Activated CD4-positive, CD25-positive, alpha-beta regulatory T cell treated with anti-CD3 and anti-CD28 coated beads, Interleukin-2, amount 50 U/mL, for 16 hours (primary cell): ENCODE results near the gene TOGARAM2.
"Not testable (repeated sequence)": the region's sequence is repeated elsewhere in the genome, so short reads cannot be mapped to it uniquely, and the experiment has no call there.

Source experiments
- DNase-seq: peaks from one replicate; pipeline ENCODE4 v3.0.0-alpha.2; 2020; ENCODE audit warnings: low read depth, low spot score

Gene TOGARAM2

DNA sequence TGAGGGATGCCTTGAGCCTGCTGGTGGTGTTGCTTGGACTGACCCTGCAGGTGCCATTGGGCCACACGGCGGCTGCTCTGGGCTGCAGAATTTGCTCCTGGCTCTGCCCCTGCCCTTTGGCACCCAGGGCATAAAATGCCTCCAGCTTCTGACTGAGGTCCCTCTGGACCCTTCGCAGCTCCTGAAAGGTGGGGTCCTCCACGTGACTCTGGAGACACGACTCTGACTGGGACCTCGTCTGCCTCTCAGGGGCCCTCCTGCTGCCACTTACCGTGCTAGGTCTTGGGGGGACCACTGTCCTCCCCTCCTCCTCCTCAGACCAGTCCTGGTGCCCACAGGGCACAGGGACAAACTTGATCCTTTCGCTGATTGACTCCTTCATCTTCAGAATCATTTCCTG is 91.2 kb downstream of the TOGARAM2 start:
- DNase-seq, result no peak

DNA sequence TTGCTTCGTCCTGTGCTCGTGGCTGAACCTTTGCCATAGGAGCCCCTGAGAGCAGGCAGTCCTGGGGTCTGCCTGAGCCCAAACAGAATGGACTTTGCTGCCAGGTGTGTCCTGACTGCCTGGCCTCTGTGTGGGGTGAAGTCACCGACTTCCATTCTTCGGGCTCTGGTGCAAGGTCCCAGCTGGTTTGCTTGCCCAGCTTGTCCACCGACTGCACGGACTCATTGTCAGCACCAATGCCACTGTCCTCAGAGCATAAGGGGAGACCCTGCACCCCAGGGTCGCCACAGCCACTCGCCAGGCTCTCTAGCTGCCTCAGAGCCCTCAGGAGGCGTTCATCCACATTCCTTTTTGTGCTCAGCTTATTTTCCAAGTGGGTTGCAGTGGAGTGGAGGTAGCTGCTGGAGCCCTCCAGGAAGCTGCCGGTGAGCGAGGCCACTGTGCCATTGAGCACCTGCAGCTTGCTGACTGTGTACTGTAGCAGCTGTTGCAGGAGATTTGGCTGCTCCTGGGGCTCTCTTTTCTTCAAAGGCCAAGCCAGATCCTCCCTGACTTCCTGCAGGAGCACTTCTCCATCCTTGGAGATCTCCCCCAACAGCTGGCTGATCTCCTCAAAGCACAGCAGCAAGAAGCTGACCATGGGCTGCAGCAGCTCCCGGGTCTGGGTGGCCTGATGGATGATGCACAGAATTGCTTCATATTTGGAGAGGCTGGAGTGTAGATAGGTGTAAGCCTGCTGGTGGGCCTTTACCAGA is 92.0 kb downstream of the TOGARAM2 start:
- no peak for DNase-seq

DNA sequence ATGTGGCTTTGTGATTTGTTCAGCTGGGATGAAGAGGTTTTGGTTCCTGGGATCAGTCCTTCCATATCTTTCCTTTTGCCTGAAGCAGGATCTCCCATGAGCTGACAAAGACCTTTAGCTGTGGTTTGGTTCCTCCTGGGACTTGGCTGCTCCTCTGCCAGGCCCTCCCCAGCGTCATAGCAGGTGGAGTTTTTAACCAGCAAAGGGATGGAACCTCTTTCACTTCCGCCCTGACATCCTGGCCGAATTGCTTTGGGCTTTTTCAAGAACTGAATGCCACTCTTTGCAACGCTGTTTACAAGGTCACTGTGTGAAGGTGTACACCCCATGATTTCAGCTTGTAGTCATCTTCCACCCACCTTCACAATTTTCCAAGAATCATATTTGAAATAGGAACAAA is 92.8 kb downstream of the TOGARAM2 start:
- DNase-seq, result no peak

DNA sequence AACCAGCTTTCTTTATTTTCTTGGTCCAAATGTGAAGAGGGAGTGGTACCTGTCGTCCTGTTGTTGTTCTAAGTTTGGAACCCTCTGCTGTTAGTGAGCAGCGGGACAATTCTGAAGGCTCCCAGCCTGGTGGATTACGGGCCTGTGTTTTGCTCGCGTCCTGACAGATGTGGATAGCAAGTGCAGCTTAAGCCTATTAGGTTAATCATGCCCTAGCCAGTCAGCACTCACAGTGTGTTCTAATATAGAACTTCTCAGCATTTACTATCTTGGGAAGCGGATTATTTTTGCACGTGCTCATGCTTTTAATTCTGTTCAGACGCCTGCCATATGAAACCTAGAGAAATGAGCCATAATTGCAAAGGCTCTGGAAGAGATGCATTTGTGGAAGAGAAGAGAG is 93.3 kb downstream of the TOGARAM2 start, which contains the start of gene PCARE:
Gene PCARE, minus strand, starts transcription at position 113 of the 400 bp plus-strand sequence. CDS start 262 bp downstream, outside the sequence.
- DNase-seq, result no peak

DNA sequence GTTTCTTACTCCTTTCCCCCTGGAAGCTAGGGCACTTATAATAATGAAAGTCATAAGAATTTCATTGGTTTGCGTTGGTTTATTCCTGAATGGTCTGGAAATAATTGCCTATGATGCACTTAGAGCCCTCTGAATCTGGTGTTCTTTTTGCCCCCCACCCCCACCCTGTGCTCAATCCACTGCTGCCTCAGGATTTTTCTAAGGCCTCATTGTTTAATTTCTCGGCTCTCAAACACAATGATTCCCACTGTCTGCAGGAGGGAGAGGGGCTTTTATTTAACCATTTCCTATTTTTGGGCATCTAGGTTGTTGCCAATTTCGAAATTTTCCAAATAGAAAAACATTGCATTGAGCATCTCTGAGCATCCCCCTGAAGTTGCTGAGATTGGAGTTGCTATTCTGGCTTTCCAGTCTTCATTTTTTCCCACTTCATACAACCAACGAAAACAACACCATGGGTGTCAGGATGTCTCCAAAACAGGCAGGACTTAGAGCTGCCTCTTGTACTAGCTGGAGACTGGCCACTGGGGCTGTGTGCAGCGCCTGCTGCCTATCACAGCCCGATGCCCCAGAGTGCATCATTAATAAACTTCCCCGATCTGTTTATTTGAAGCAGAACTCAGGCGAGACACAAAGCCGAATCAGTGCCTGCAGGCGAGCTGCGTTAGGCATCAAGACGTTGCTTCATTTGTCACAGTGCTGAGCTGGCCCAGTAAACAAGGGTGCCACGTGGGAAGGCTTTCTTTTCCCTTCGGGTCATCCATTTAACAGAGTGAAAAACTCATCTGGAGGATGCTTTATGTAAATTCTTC is 95.0 kb downstream of the TOGARAM2 start:
- DNase-seq, result no peak

DNA sequence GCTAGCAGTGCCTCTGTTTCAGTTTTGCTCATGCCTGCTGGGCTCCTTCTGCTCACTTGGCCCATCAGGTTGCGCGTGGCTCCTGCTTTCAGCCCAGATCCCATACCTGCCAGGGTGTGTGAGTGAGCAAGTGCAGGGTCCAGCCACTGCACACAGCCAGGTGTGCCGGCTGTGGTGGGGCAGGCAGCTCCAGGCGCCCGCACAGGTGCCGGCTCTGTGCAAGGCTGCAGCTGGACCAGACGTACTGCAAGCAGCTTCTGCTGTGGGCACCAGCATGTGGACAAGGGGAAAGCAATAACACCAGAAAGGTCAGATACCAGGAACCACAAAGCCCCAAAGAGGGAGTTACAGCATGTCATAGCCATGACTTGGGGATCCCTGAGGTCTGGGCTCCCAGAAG is 98.8 kb downstream of the TOGARAM2 start:
- no peak for DNase-seq

DNA sequence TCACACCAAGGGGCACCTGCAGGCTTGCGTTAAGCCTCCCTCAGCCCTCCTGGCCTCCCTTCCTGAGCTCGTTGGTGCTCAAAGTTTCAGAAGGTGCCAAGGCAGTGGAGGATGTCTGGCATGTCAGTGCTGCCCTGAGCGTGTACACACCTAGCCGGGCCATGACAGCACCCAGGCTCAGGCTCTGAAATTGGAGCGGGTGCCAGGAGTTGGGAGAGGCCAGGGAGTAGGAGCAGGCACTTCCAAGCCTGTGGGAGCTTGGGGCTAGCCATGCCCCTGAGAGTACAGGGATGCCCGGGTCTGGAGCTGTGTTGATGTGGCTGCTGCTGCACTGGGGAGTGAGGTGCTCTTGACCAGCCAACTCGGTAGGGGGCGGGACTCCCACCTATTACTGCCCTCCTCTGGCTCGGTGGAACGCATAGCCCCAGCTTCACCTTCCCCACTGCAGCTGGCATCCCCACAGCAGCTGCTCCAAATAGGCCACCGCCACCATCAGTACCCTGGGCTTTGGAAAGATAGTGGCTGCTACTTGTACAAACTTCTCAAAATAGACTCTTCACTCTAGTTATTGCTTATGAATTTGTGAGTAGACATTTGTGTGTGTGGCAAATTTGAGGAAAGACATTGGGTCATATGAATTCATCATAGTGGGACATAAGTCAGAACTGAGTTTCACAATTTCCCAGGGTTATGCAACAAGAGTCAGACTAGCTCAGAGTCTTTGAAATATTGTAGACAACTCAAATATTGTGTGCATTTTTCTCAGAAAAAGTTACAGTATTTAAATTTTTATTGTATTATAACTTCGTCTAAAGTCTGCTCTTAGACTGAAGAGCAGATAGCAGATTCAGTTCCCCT is 100.0 kb downstream of the TOGARAM2 start:
- no peak for DNase-seq

DNA sequence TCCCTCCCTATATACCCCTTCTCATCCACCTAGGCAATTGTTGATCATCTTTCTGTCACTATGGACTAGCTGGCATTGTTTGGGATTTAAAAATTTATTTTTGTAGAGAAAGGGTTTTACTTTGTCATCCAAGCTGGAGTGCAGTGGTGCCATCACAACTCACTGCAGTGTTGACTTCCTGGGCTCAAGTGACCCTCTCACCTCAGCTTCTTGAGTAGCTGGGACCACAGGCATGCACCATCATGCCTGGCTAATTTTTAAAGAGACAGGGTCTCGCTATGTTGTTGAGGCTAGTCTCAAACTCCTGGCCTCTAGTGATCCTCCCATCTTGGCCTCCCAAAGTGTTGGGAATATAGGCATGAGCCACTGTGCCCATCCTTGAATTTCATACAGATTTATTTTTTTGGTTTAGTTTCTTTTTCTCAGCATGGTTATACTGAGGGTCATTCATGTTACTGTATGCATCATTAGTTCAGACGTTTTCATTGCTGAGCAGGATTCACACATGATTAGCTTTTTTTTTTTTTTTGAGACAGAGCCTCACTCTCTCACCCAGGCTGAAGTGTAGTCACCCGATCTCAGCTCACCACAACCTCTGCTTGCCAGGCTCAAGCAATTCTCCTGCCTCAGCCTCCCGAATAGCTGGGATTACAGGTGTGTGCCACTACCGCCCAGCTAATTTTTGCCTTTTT is 101.9 kb downstream of the TOGARAM2 start:
- no peak for DNase-seq

DNA sequence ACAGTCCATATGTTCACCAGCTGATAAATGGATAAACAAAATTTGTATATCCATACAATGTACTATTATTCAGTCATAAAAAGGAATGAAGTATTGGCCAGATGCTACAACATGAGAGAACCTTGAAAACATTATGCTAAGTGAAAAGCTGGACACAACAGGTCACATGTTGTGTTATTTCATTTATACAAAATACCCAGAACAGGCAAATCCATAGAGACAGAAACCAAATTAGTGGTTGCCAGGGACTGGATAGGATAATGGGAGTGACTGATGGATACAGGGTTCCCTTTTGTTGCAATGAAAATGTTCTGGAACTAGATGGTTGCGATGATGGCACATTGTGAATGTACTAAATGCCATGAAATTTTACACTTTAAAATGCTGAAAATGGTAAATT is 103.5 kb downstream of the TOGARAM2 start:
- DNase-seq, result no peak

DNA sequence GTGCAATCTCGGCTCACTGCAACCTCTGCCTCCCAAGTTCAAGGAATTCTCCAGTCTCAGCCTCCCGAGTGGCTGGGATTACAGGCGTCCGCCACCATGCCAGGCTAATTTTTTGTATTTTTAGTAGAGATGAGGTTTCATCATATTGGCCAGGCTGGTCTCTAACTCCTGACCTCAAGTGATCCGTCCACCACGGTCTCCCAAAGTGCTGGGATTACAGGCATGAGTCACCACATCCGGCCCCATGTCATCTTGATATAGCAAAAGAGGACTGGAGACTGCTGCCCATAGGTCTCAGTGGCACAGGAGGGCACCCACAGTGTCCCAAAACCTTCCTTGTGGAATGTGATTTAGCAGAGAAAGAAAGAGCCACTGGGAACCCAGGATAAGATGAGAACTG is 109.2 kb downstream of the TOGARAM2 start:
- not testable (repeated sequence) for DNase-seq

DNA sequence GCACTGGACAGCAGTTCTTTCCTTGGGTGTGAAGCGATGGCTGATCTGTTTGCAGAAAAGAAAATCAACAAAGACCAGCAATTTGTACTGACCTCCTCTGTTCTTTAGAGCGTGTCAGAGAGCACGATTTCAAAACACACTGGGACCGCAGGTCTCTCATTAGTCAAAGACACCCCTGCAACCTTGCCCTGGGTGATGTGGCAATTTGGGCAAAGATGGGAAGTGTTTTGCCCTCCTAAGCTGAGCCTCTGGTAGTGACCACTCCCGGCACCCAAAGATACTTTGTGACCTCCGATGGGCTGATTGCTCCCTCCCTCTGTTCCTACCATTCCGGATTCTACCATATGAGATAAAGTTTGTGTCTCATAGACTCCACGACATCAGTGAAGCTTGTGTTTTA is 115.9 kb downstream of the TOGARAM2 start:
- no peak for DNase-seq

DNA sequence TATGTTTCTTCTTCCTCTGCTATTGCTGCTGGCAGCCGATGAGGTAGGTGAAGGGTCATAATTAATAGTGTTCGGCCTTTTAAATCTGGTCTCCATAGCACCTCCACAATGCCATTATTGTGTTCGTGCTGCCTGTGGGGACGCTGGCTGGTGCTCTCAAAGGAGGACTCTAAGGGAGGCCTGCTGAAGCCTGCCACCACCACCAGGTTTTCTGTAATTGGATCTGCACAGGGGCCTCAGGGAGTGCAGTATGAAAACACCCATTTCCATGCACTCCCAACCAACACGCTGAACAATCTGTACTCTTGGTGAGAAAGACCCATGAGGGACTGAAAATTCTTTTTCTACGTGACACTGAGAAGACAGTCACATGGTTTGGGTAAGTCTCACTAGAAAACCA is 116.5 kb downstream of the TOGARAM2 start:
- DNase-seq, result no peak

DNA sequence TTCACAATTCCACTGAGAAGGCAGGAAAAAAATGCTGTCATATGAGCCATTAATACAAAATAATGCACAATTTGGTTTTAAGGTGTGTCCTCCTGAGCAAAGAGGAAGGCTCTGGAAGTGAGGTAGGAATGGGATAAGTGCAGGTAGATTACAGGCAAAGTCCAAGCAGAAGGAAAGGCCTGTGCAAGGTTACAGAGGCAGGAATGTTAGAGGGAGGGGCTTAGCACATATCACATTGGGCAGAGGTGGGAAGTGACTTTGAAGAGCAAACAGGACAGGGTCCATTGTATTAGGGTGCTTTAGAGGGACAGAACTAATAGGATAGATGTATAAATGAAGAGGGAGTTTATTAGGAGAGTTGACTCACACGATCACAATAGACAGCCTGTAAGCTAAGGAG is 119.5 kb downstream of the TOGARAM2 start:
- DNase-seq, result no peak
